A549 (cell line): ENCODE measurements around the gene SLC27A1. TPM values are rescaled to one million over a fixed set of nuclear protein-coding genes. Genes with fewer than 3 reads are reported as not detected.

Source experiments
- ATAC-seq, 2 experiments: fragments of 200-7000 bp in 1 of 2; fragments of >200 bp in 1 of 2; cut with Nextera tagmentation in 1 of 2; cut with Tn5 transposase in 1 of 2; 3 replicates each; pipeline versions ENCODE4 v1.8.0 to v1.9.1; 2018 to 2020; ENCODE audit warnings: mild to moderate bottlenecking in 1 of 2, moderate library complexity in 1 of 2
- CTCF ChIA-PET: fragments of 300-600 bp; sonication (Branson Sonifier 250); formaldehyde crosslinking; extraction: SDS; loops from one replicate; lab custom pipeline; 2021; ENCODE audit warnings: antibody characterized with exemption, inconsistent platforms; lab: Yijun Ruan, JAX
- POLR2A ChIA-PET: fragments of 350-600 bp; formaldehyde crosslinking; extraction: SDS; loops from one replicate; lab custom pipeline; 2021; ENCODE audit warnings: antibody characterized with exemption, inconsistent platforms; lab: Yijun Ruan, JAX
- DNase-seq, 2 experiments: peaks; one replicate each; pipeline versions ENCODE4 v3.0.0 to v3.0.0-alpha.2; 2011 to 2016; ENCODE audit warnings: low read depth in 1 of 2, low spot score in 1 of 2
- FAIRE-seq: peaks from 2 replicates; lab custom pipeline; 2011; peaks lifted over from hg19 to GRCh38; lab: Jason Lieb, UNC
- H3K27ac ChIP-seq, 2 experiments: fragments of >200 bp; sonication (Bioruptor Twin); formaldehyde crosslinking; 3 replicates each; pipeline ENCODE4 v1.5.1; 2016 to 2017
- H3K4me1 ChIP-seq: fragments of >200 bp; sonication (Bioruptor Twin); formaldehyde crosslinking; 3 replicates; pipeline ENCODE4 v1.6.1; 2016
- H3K4me2 ChIP-seq: fragments of >200 bp; sonication (Bioruptor Twin); formaldehyde crosslinking; 3 replicates; pipeline ENCODE4 v1.6.1; 2016
- H3K4me3 ChIP-seq: fragments of >200 bp; sonication (Bioruptor Twin); formaldehyde crosslinking; 3 replicates; pipeline ENCODE4 v1.5.1; 2016
- H3K9me3 ChIP-seq: fragments of >200 bp; sonication (Bioruptor Twin); formaldehyde crosslinking; 3 replicates; pipeline ENCODE4 v1.6.1; 2016
- BHLHE40 ChIP-seq: IDR thresholded peaks from 2 replicates; pipeline ENCODE4 v1.6.1; 2012; ENCODE audit warnings: low read depth, low read length, inconsistent platforms
- CBX8 ChIP-seq: fragments of 200-600 bp; sonication (generic); IDR thresholded peaks from 2 replicates; pipeline ENCODE4 v1.6.1; 2016
- CEBPB ChIP-seq, 2 experiments: fragments of >200 bp in 1 of 2; sonication (Bioruptor Twin) in 1 of 2; formaldehyde crosslinking in 1 of 2; IDR thresholded peaks; 2 replicates each; pipeline ENCODE4 v1.6.1; 2012 to 2016
- CHD2 ChIP-seq: fragments of 150-350 bp; IDR thresholded peaks from 2 replicates; pipeline ENCODE4 v1.6.1; 2014; ENCODE audit warnings: low read length; ENCODE audit not compliant: partially characterized antibody
- CHD4 ChIP-seq: fragments of 200-600 bp; sonication (generic); IDR thresholded peaks from 2 replicates; pipeline ENCODE4 v1.6.1; 2016; ENCODE audit warnings: antibody characterized with exemption, mild to moderate bottlenecking, borderline replicate concordance
- FOSL2 ChIP-seq, 2 experiments: fragments of 450-650 bp in 1 of 2; fragments of >200 bp in 1 of 2; sonication (Bioruptor Twin) in 1 of 2; formaldehyde crosslinking; IDR thresholded peaks; 2 replicates each; pipeline versions ENCODE4 v1.5.0 to v1.6.1; 2016 to 2020; ENCODE audit warnings: mild to moderate bottlenecking in 1 of 2, moderate library complexity in 1 of 2
- HDAC2 ChIP-seq: fragments of 200-600 bp; sonication (generic); IDR thresholded peaks from 2 replicates; pipeline ENCODE4 v1.6.1; 2016
- HEYL ChIP-seq: fragments of 250-450 bp; sonication (Bioruptor Pico); IDR thresholded peaks from 2 replicates; pipeline ENCODE4 v1.8.0; 2021; ENCODE audit warnings: mild to moderate bottlenecking, moderate library complexity
- HOXA7 ChIP-seq: fragments of 250-450 bp; sonication (Bioruptor Pico); IDR thresholded peaks from 2 replicates; pipeline ENCODE4 v1.5.0; 2020; ENCODE audit warnings: mild to moderate bottlenecking, moderate library complexity
- HOXB13 ChIP-seq: fragments of 250-450 bp; sonication (Bioruptor Pico); IDR thresholded peaks from 2 replicates; pipeline ENCODE4 v1.5.0; 2020; ENCODE audit warnings: low read depth, mild to moderate bottlenecking, moderate library complexity
- JUN ChIP-seq, 2 experiments: fragments of >200 bp; sonication (Bioruptor Twin); formaldehyde crosslinking; IDR thresholded peaks; 2 replicates in 1 of 2; 3 replicates in 1 of 2; pipeline ENCODE4 v1.6.1; 2016 to 2017
- JUNB ChIP-seq: fragments of >200 bp; sonication (Bioruptor Twin); formaldehyde crosslinking; IDR thresholded peaks from 2 replicates; pipeline ENCODE4 v1.6.1; 2016
- NPAS2 ChIP-seq: fragments of 250-450 bp; sonication (Bioruptor Pico); IDR thresholded peaks from 2 replicates; pipeline ENCODE4 v1.8.0; 2022; ENCODE audit warnings: mild to moderate bottlenecking, moderate library complexity, borderline replicate concordance
- NR3C1 ChIP-seq: fragments of >200 bp; sonication (Bioruptor Twin); formaldehyde crosslinking; IDR thresholded peaks from 3 replicates; pipeline ENCODE4 v1.6.1; 2017
- POLR2A ChIP-seq: IDR thresholded peaks from 2 replicates; pipeline ENCODE4 v1.6.1; 2012; ENCODE audit warnings: mild to moderate bottlenecking, low read length
- RARB ChIP-seq: fragments of 250-450 bp; sonication (Bioruptor Pico); IDR thresholded peaks from 2 replicates; pipeline ENCODE4 v1.8.0; 2021; ENCODE audit warnings: mild to moderate bottlenecking, moderate library complexity
- RFX5 ChIP-seq: fragments of 450-650 bp; IDR thresholded peaks from 2 replicates; pipeline ENCODE4 v1.7.1; 2014; ENCODE audit warnings: antibody characterized with exemption, mild to moderate bottlenecking, moderate library complexity
- RNF2 ChIP-seq: fragments of 200-600 bp; sonication (generic); IDR thresholded peaks from 2 replicates; pipeline ENCODE4 v1.6.1; 2016; ENCODE audit warnings: low read depth, mild to moderate bottlenecking, antibody characterized with exemption, moderate library complexity, borderline replicate concordance
- SREBF2 ChIP-seq: fragments of 450-650 bp; IDR thresholded peaks from 2 replicates; pipeline ENCODE4 v1.6.1; 2014; ENCODE audit warnings: mild to moderate bottlenecking, moderate library complexity
- TP53 ChIP-seq: fragments of 250-450 bp; sonication (Bioruptor Pico); IDR thresholded peaks from 2 replicates; pipeline ENCODE4 v1.5.0; 2021; ENCODE audit warnings: mild to moderate bottlenecking, moderate library complexity
- ZC3H11A ChIP-seq: fragments of 450-650 bp; IDR thresholded peaks from 2 replicates; pipeline ENCODE4 v1.6.1; 2014; ENCODE audit warnings: antibody characterized with exemption, mild to moderate bottlenecking
- ZNF302 ChIP-seq: fragments of 250-450 bp; sonication (Bioruptor Pico); IDR thresholded peaks from 2 replicates; pipeline ENCODE4 v1.9.0; 2021; ENCODE audit warnings: inconsistent platforms, mild to moderate bottlenecking, moderate library complexity
- WGBS: methylation state at CpG from one replicate; pipeline ENCODE4 v1.1.6; 2017; ENCODE audit errors: missing lambda C conversion rate; 5-methylcytosine and 5-hydroxymethylcytosine counted together
- polyA plus RNA-seq, 4 experiments: library from polyadenylated mRNA; depleted of rRNA in 3 of 4; stranded (reverse); fragments of >200 nt; fragmentation: RNase III in 1 of 4; extraction: RNeasy Plus Mini Kit Qiagen cat#74134 plus additional on column Dnase treatment in 1 of 4; gene quantifications; 2 replicates in 3 of 4; 3 replicates in 1 of 4; pipeline ENCODE4 v1.2.3, GENCODE V29; 2011 to 2017
- TF ChIP-seq, protein P1 (sequence below): fragments of >200 bp; sonication (Bioruptor Twin); formaldehyde crosslinking; IDR thresholded peaks from 2 replicates; pipeline ENCODE4 v1.6.1; 2016
- TF ChIP-seq, protein P2 (sequence below): fragments of >200 bp; sonication (Bioruptor Twin); formaldehyde crosslinking; IDR thresholded peaks from 3 replicates; pipeline ENCODE4 v1.6.1; 2016

SLC27A1 gene
- polyA plus RNA-seq, 2 of the 4 experiments (the other 2 are of a cell fraction): 1.8 to 2.5 TPM

DNA sequence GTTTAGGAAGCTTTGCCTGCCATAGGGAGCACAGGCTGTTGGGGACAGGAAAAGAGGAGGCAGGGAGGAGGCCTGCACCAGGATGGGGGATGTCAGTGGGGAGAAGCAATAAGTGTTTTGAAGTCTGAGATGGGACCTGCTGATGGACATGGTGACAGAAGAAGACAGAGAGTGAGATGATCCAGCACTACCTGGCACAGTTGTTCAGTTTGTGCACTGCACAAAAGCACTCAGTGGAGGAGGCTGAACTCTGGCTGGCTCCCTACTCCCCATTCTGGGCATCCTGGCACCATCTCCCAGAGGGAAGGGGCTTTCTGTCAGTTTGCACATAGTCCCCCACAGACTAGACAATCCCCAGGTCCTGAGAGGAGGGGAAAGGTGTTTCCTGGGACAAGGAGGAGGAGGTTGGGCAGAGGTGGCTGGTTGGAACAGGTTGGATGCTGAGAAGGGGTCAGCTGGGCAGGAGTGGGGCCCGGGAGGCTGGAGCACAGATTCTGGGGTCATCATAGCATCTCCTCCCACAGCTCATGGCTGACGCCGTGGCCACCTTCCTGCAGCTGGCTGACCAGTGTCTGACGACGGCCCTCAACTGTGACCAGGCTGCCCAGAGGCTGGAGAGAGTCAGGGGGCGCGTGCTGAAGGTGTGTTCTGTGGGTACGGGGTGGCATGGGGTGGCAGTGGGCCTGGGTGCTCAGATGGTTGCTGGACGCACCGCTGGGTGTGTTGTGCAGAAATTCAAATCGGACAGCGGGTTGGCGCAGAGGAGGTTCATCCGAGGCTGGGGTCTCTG, 72.7 kb downstream of the SLC27A1 start (continued):
- TF ChIP-seq SREBF2 (no peak), HOXA7 (CRISPR knock-in tag) (no peak), HOXB13 (CRISPR knock-in tag) (no peak), JUNB (no peak), CBX8 (no peak), CEBPB (IDR thresholded peaks at IDR 0.05) (no peak), HEYL (CRISPR knock-in tag) (no peak), JUN (IDR thresholded peaks at IDR 0.05) (no peak), RARB (CRISPR knock-in tag) (no peak)
- TF ChIP-seq, all 56 proteins: peak for 0

DNA sequence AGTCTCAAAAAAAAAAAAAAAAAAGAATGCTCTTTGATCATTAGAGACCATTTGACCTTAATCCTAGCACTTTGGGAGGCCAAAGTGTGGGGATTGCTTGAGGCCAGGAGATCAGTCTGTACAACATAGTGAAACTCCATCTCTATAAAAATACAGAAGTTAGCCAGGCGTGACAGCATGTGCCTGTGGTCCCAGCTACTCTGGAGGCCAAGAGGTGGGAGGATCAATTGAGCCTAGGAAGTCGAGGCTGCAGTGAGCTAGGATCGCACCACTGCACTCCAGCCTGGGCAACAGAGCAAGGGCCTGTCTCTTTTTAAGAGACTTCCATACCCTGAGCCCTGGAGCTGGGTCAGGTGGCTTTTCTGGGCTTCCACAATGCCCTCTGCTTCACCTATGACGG, 73.7 kb downstream of the SLC27A1 start:
- POLR2A ChIA-PET: no interaction called here

DNA sequence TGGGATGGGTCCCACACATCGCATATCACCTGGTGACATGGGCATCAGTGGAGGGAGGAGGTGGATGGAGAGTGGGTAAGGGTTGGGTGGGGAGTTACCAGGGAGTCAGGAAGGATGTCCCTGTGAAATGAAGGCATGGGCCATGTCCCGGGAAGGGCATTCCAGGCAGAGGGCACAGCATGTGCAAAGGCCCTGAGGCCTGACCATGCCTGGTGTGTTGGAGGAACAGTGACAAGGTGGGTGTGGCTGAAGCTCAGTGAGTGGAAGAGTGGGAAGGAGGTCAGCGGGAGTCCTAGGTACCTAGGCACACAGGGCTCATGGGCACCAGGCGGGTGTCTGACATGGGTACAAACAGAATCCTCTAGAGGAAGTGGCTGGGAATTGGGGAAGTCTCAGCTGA, 74.1 kb downstream of the SLC27A1 start:
- H3K4me1 ChIP-seq: no peaks in the 10 kb centered on the region
- 89% methylated on average over 4 of the region's 4 CpGs for WGBS
- CTCF ChIA-PET: interaction anchor here (0.6 kb wide), 1 partner anchor 25 kb away, joined by 3 read pairs; no protein-coding TSS in a partner anchor
- ATAC-seq (no peak), DNase-seq (no peak), FAIRE-seq (no peak)
- POLR2A ChIA-PET: no interaction called here
- TF ChIP-seq HDAC2 (no peak), NPAS2 (no peak), FOSL2 (IDR thresholded peaks at IDR 0.05) (no peak), FOSL2 (CRISPR knock-in tag; IDR thresholded peaks at IDR 0.05) (no peak), ZNF302 (CRISPR knock-in tag) (no peak), RFX5 (no peak), BHLHE40 (no peak)
- TF ChIP-seq, protein P1, sequence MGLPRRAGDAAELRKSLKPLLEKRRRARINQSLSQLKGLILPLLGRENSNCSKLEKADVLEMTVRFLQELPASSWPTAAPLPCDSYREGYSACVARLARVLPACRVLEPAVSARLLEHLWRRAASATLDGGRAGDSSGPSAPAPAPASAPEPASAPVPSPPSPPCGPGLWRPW: no peak
- no peak overlapping the region for H3K4me2 ChIP-seq
- no peaks in the 10 kb centered on the region for H3K9me3 ChIP-seq
- no peak overlapping the region for H3K27ac ChIP-seq
- no peak overlapping the region for H3K4me3 ChIP-seq

More for the DNA sequence above, 73.7 kb downstream of the SLC27A1 start:
- FAIRE-seq (no peak), DNase-seq (no peak), ATAC-seq (no peak)
- 62% methylated on average over 4 of the region's 4 CpGs for WGBS
- H3K4me2 ChIP-seq: no peak overlapping the region
- TF ChIP-seq, protein P2, sequence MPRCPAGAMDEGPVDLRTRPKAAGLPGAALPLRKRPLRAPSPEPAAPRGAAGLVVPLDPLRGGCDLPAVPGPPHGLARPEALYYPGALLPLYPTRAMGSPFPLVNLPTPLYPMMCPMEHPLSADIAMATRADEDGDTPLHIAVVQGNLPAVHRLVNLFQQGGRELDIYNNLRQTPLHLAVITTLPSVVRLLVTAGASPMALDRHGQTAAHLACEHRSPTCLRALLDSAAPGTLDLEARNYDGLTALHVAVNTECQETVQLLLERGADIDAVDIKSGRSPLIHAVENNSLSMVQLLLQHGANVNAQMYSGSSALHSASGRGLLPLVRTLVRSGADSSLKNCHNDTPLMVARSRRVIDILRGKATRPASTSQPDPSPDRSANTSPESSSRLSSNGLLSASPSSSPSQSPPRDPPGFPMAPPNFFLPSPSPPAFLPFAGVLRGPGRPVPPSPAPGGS: no peak
- no peak for TF ChIP-seq CHD4
- no peak for TF ChIP-seq TP53 (CRISPR knock-in tag)
- H3K9me3 ChIP-seq: no peaks in the 10 kb centered on the region
- peaks cover 1% of the 10 kb centered on the region; the same call in 1 of the 3 replicates for H3K4me1 ChIP-seq
- H3K27ac ChIP-seq: no peak overlapping the region
- H3K4me3 ChIP-seq: no peak overlapping the region
- CTCF ChIA-PET: interaction anchor here (0.6 kb wide), 1 partner anchor 25 kb away, joined by 3 read pairs; no protein-coding TSS in a partner anchor

DNA sequence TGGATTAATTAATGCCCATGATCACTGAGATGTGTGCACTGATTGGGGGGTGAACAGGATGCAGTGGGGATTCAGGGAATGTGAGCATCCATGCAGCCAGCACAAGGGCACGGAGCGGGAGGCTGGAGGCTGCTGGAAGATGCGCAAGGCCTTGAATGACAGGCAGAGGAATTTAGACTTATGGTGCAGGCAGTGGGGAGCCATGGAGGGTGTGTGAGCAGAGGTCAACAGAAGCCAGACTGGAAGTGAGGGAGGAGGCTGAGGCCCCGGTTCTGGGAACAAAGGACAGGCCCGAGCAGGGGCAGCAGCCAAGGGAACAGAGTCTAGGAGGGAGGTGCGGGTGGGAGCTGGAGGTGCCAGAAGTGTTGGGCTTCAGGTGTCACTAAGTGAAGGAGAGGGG, 77.8 kb downstream of the SLC27A1 start:
- no peak for ATAC-seq
- CTCF ChIA-PET: interaction anchor here (0.7 kb wide), 1 partner anchor 9 kb away, joined by 5 read pairs; no protein-coding TSS in a partner anchor

More for the DNA sequence above, 77.8 kb downstream of the SLC27A1 start:
- POLR2A ChIA-PET: no interaction called here
- no peak overlapping the region for H3K4me3 ChIP-seq
- FAIRE-seq (no peak), DNase-seq (no peak)
- no peak overlapping the region for H3K27ac ChIP-seq
- WGBS: 81% methylated on average over 6 of the region's 6 CpGs
- no peak overlapping the region for H3K4me2 ChIP-seq
- no peak for TF ChIP-seq ZC3H11A
- TF ChIP-seq CHD2: no peak
- TF ChIP-seq FOSL2 (IDR thresholded peaks at IDR 0.05): no peak
- TF ChIP-seq FOSL2 (CRISPR knock-in tag; IDR thresholded peaks at IDR 0.05): no peak
- no peak for TF ChIP-seq POLR2A
- TF ChIP-seq RNF2: no peak
- TF ChIP-seq NR3C1: no peak
- no peak for TF ChIP-seq HOXA7 (CRISPR knock-in tag)
- H3K4me1 ChIP-seq: no peaks in the 10 kb centered on the region
- H3K9me3 ChIP-seq: no peaks in the 10 kb centered on the region
